ENCODE measurements around the gene EEF1G. TPM values are rescaled to one million over a fixed set of nuclear protein-coding genes. Genes with fewer than 3 reads are reported as not detected.

Gene EEF1G
- total and polyA plus RNA-seq, 9 of the 15 experiments (the other 6 are each of a cell fraction or from before 2014, with no cell fraction given), result 985 to 2,349 (median 2,035) TPM

DNA sequence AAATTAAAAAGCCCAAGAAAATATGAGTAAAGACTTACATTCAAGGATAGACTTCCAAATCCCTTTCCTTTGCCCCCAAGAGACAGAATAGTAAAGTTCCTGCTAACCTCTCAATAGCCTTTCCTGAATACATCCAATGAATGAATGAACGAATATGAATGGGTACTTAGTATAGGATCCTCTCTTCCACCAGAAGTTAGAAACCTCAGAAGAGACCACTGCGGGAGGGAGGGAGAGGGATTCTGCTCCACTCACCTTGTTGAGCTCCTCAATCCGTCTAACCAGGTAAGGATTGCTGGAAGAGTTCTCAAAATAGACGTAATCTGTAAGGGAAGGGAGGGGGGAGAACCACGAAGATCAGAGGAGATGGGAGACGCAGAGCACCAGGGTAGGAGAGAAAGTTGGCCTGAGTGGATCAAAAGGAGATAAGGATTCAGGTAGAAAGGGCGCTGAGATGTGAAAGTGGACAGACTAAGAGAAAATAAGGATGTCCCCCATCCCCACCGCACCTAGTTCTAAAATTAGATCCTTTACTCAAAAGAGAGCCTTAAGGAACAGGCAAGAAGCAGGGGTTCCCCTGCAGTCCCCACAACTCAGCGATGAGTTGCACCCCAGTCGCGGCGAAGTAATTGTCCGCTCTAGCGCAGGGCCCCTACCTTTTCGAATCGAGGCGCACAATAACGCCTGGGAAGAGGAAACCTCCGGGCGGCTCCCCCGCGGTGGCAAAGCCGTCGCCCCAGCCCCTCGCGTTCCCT is 26.9 kb upstream of the EEF1G start (continued):
- no peak for TF ChIP-seq RAD51 (IDR thresholded peaks at IDR 0.05; ENCODE audit: borderline replicate concordance, low read depth)
- no peak for TF ChIP-seq ZNF830 (CRISPR knock-in tag; IDR thresholded peaks at IDR 0.05)
- TF ChIP-seq PHF21A (IDR thresholded peaks at IDR 0.05; ENCODE audit: borderline replicate concordance, low read depth), result no peak
- TF ChIP-seq, protein P1, sequence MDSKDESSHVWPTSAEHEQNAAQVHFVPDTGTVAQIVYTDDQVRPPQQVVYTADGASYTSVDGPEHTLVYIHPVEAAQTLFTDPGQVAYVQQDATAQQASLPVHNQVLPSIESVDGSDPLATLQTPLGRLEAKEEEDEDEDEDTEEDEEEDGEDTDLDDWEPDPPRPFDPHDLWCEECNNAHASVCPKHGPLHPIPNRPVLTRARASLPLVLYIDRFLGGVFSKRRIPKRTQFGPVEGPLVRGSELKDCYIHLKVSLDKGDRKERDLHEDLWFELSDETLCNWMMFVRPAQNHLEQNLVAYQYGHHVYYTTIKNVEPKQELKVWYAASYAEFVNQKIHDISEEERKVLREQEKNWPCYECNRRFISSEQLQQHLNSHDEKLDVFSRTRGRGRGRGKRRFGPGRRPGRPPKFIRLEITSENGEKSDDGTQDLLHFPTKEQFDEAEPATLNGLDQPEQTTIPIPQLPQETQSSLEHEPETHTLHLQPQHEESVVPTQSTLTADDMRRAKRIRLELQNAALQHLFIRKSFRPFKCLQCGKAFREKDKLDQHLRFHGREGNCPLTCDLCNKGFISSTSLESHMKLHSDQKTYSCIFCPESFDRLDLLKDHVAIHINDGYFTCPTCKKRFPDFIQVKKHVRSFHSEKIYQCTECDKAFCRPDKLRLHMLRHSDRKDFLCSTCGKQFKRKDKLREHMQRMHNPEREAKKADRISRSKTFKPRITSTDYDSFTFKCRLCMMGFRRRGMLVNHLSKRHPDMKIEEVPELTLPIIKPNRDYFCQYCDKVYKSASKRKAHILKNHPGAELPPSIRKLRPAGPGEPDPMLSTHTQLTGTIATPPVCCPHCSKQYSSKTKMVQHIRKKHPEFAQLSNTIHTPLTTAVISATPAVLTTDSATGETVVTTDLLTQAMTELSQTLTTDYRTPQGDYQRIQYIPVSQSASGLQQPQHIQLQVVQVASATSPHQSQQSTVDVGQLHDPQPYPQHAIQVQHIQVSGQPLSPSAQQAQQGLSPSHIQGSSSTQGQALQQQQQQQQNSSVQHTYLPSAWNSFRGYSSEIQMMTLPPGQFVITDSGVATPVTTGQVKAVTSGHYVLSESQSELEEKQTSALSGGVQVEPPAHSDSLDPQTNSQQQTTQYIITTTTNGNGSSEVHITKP (IDR thresholded peaks at IDR 0.05; ENCODE audit: partially characterized antibody), result peak; percentile 25
- peak; percentile 61 for TF ChIP-seq KDM5B (IDR thresholded peaks at IDR 0.05; ENCODE audit: insufficient replicate concordance, low read depth, low read length)
- no peak for TF ChIP-seq ZBTB1 (CRISPR knock-in tag; IDR thresholded peaks at IDR 0.05; ENCODE audit: borderline replicate concordance, low read depth)
- 0 out of 4 replicates have a peak, but pooled peaks have one; percentile 21 to 26 for TF ChIP-seq NRF1 (conservative IDR thresholded peaks at IDR 0.05 in 1 of 2, IDR thresholded peaks at IDR 0.05 in 1 of 2)
- TF ChIP-seq, protein P2, sequence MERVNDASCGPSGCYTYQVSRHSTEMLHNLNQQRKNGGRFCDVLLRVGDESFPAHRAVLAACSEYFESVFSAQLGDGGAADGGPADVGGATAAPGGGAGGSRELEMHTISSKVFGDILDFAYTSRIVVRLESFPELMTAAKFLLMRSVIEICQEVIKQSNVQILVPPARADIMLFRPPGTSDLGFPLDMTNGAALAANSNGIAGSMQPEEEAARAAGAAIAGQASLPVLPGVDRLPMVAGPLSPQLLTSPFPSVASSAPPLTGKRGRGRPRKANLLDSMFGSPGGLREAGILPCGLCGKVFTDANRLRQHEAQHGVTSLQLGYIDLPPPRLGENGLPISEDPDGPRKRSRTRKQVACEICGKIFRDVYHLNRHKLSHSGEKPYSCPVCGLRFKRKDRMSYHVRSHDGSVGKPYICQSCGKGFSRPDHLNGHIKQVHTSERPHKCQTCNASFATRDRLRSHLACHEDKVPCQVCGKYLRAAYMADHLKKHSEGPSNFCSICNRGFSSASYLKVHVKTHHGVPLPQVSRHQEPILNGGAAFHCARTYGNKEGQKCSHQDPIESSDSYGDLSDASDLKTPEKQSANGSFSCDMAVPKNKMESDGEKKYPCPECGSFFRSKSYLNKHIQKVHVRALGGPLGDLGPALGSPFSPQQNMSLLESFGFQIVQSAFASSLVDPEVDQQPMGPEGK (CRISPR knock-in tag; IDR thresholded peaks at IDR 0.05; ENCODE audit: borderline replicate concordance), result no peak

All from K562 (cell line).